EH (cell line): ENCODE measurements around the gene SKI.
"Not testable (repeated sequence)": the region's sequence is repeated elsewhere in the genome, so short reads cannot be mapped to it uniquely, and the experiment has no call there.

Experiments used
- DNase-seq: peaks from one replicate; pipeline ENCODE4 v3.0.0-alpha.2; 2015; ENCODE audit warnings: low read depth

SKI gene

GRCh38 chr1:2320006-2320405 is 91.9 kb downstream of the SKI start:
- no peak for DNase-seq

DNA sequence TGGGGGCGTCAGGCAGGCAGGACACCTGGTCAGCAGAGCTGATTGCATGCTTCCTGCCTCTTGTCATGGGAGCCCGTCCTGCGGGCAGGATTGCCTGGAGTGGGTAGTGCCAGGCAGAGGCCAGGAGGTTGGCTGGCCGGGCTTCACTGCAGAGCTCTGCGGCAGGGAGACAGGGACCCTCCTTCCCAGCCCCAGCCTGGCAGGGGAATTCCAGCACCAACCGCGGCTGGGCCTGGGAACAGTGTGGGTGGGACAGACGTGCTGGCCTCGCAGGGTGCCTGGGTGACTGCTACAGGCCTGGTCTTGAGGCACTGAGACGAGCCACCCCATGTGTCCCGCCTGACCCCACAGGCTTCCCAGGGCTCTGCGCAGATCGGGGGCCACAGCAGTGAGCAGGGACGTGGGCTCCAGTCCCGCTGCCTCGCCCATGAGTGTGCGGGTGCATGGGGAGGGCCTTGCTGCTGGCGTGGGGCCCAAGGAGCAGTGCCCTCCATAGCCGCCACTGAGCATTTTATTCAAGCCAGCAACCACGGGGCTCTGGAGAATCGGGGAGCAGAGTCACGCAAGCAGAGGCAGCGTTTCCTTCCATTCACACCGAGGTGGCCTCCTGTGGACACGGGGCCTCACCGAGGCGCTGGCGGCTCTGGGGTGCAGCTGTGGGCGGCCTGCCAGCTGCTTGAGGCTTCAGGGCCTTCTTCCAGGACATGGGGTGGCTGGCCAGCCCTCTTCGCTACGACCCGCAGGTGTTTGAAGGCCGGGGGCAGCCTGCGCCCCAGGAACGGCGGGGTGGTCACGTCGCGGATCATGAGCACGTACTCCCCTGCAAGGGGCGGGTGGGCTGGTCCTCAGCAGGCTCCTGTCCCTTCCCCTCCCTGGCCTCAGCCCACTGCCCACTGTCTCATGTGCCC is 92.9 kb downstream of the SKI start:
- DNase-seq, result no peak

DNA sequence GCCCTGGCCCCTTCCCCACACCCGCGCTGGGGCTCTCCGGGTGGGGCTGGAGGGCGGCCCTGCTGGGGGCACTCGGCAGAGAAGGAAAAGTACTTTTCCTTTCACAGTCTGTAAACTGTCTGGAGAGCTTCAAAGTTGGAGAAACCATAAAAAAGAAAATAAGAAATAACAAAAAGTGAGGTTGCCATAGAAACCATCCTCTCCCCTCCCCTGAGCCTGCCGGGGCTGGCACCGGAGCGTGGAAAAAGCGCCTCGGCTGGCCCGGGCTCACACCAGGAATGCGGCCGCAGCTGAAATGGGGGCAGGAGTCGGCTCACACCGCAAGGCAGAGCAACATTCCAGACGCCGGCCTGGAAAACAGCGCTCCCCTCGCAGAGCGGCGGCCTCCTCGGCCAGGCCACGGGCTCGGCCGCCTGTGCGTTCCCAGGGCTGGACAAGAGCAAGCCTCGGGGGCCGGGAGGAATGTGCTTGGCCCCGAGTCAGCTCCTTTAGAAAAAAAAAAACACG is 94.0 kb downstream of the SKI start:
- peak; percentile 94 for DNase-seq

GRCh38 chr1:2322581-2323211 is 94.6 kb downstream of the SKI start:
- DNase-seq, result no peak

DNA sequence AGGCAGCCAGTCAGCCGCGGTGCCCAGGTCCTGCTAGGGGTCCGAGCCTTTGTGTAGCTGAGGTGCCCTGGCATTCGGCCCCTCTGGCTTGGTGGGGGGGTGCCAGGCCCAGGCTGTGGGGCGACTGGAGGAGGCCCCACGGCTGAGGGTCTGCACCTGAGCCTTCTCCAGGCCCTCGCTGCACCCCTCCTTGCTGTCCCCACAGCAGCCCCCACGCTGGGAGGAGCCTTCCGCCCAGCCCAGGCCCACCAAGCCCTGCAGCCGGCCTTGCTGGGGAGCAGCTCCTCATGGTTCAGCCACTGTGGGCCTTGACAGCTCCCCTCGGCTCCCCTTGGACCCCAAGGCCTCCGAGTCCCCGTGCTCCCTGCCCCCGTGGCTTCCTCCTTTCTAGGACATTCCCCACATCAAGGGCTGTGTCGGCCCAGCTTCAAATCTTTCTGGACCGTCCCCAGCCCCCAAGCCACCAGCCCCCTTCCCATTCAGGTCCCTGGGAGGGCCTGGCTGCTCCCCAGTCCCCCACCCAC is 95.4 kb downstream of the SKI start:
- no peak for DNase-seq

DNA sequence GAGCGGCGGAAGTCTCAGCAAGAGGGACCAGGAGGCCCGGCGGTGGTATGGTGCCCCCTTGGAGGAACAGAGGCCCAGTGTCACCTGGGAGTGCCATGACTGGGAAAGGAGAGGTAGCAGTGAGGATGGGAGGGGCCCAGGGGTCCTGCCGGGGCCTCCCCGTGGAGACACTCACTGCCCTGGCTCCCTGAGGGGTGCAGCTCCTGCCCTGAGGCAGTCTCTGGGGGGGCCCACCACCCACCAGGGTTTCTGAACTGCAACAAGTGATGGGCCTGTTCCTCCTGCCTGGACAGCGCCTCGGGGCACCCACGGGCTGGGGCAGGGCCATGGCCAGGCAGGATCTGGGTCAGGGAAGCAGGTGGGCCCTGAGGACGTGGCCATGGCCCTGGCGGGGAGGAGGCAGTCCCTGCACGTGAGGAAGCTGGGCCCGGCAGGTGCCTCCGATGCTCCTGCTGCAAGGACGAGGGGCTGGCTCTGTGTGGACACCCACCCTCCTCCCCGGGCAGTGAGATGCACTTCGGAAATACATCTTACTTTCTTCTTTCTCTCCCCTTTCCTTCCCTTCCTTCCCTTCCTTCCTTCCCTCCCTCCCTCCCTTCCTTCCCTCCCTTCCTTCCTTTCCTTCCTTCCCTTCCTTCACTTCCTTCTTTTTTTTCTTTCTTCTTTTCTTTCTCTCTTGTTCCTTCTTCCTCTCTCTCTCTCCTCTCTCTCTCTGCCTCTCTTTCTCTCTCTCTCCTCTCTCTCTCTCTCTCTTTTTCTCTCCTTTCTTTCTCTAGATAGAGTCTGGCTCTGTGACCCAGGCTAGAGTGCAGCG is 96.6 kb downstream of the SKI start:
- no peak for DNase-seq

- DNase-seq, result no peak
These were observed 98.4 kb downstream of the SKI start for GRCh38 chr1:2326524-2326923.

GRCh38 chr1:2327162-2327561 is 99.0 kb downstream of the SKI start:
- not testable (repeated sequence) for DNase-seq

DNA sequence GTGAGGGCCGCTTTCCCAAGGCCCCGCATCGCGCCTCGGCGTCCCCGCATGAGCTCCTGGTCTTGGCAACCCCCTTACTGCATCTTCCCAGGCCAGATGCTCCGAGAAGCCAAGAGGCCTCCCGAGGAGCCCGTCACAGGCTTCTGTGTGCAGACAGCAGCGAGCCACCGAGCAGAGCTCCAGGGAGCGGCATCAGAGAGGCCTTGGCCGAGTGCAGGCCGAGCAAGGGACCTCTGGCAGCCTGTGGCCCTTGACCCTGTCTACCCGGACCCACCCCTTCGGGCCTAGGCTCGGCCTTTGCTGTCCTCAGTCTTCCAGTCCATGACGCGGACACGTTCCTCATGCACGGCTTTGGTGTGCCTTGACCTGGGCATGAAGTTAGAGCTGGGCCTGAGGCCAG is 99.7 kb downstream of the SKI start:
- no peak for DNase-seq

DNA sequence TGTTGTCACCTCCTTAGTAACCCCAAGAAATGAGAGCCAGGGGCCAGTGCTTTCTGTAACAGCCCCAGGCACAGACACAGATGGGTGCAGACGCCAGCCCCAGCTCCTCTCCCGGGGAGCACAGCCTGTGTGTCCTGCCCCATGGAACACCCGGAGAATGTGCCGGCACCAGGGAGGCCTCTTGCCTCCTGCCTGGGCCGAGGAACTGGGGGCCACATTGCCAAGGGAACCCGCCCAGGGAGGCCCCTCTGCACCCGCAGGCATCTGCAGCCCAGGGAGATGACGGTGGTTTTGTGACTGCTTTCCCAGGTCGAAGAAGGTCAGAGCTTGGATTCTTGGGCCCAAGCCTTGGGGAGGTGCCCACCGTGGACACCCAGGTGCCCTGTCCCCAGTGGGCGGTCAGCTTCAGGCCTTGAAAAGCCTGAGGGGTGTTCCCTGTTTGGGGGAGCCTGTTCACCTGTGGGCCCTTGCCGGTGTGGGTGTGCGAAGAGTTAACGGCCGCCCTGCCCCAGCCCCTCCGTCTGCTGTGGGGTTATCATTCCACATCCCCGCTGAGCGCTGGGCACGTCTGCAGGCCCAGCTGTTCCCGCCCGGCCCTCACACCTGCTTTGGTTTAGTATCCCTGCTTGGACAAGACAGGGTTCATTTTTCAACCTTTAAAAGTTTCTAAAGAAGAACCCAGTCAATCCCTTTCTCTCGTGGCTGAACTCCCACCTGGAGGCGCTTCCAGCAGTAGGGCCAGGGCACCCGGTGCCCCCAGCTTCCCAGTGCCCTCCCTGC is 100.7 kb downstream of the SKI start:
- DNase-seq, result no peak

DNA sequence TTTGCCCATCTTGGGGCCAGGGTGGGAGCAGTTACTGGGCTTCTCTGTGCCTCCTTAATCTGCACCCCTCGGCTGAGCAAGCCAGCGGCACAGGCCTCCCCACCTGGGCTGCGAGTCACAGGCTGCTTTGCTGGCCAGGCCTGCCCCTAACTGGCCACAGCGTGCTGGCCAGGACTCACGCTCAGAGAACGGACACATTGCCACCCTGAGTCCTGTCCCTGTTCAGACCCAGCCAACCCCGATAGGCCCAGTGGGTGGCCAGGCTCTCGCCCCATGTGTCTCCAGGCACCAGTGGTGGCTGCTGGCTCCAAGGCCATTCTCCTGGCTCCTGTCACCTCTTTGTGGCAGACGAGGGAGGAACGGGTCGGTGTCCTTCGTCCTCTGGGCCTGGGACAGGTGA is 101.9 kb downstream of the SKI start:
- peak; percentile 15 for DNase-seq

DNA sequence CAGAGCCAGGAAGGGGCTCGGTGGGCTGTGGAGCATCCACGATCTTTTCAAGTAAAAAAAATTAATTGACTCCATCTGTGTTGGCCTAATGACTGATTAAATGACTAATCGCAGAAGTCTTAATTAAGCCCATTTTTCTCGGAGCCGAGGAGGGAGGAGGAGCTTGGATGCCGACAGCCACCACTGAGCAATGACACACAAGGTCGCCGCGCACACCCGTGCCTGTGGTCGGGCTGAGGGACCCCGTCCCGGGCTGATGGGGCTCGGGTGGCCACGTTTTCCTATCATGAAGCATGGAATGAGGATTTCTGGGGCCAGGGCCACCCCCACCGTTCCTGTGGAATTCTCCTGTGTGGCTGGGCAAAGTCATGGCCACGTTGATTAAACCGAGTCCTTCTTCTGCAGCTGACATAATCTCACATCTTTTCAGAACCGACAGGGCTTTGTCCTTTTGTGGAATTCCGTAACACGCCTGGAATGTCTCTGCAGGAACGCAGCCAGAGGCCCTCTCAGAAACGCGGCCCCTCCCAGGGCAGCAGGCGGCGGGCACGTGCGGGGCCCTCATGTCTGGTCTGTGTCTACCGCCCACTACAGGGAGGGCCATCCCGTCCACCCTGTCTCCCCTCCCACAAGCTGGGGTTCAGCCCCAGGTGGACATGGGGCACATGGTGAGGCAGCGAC is 102.5 kb downstream of the SKI start:
- peak; percentile 96 for DNase-seq

GRCh38 chr1:2331200-2331544 is 103.1 kb downstream of the SKI start:
- DNase-seq, result no peak

GRCh38 chr1:2331580-2331979 is 103.5 kb downstream of the SKI start:
- not testable (repeated sequence) for DNase-seq

GRCh38 chr1:2334366-2334765 is 106.2 kb downstream of the SKI start:
- DNase-seq, result no peak

GRCh38 chr1:2334883-2335534 is 106.9 kb downstream of the SKI start:
- no peak for DNase-seq

- no peak for DNase-seq
These were observed 107.8 kb downstream of the SKI start for GRCh38 chr1:2335721-2336455.

GRCh38 chr1:2336499-2336898 is 108.4 kb downstream of the SKI start:
- DNase-seq, result no peak

DNA sequence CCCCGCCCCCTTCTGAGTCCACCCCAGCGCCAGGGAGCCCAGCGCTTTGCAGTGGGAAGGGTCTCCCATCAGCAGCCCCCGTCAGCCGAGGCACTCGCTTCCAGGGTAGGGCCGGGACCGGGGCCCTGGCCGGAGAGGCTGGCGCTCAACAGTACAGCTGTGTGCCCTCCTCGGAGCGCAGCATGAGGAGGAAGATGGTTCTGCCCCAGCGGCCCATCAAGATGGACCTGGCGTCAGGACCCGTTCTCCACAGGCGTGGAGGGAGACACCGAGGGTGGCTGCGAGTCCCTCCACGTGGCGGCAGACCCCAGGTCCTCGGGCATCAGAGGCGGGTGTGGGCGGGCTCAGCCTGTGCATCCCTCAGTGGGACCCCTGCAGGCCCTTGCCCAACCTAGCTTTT is 109.0 kb downstream of the SKI start:
- no peak for DNase-seq

- no peak for DNase-seq
These were observed 109.4 kb downstream of the SKI start for GRCh38 chr1:2337501-2337900.
